MM.1S (cell line): Measurements from ENCODE around the gene HYI.

Experiments used
- CTCF ChIP-seq: fragments of 300-600 bp; sonication (generic); IDR thresholded peaks from 2 replicates; pipeline ENCODE4 v1.5.1; 2016; ENCODE audit warnings: antibody characterized with exemption, low read length, mixed read lengths
- EZH2 ChIP-seq: fragments of 300-600 bp; sonication (generic); optimal IDR thresholded peaks from 2 replicates; pipeline ENCODE3; 2017; ENCODE audit warnings: low read depth, mild to moderate bottlenecking, antibody characterized with exemption, low read length, mixed read lengths

GRCh38 chr1:43430831-43431230 is 22.9 kb downstream of the HYI start:
- TF ChIP-seq CTCF: no peak
- no peak for TF ChIP-seq EZH2
